Muscle layer of colon (tissue), 2 donors: Measurements from ENCODE around the gene PGA4.
"Not testable (repeated sequence)": the region's sequence is repeated elsewhere in the genome, so short reads cannot be mapped to it uniquely, and the experiment has no call there.

ENCODE experiments used
- H3K27ac ChIP-seq: one replicate; pipeline ENCODE4 v1.7.0; 2013; ENCODE audit warnings: low read depth, mild to moderate bottlenecking, low read length, moderate library complexity
- H3K27me3 ChIP-seq, 2 donors: one replicate each; pipeline ENCODE4 v1.7.0; 2013; ENCODE audit warnings: low read length in 2 of 2, mild to moderate bottlenecking in 2 of 2; ENCODE audit not compliant: insufficient read depth in 2 of 2, control insufficient read depth in 1 of 2
- H3K36me3 ChIP-seq: one replicate; pipeline ENCODE4 v1.7.0; 2013; ENCODE audit warnings: mild to moderate bottlenecking, low read length; ENCODE audit not compliant: insufficient read depth
- H3K4me1 ChIP-seq: one replicate; pipeline ENCODE4 v1.7.0; 2013; ENCODE audit warnings: mild to moderate bottlenecking, low read length; ENCODE audit not compliant: insufficient read depth
- H3K4me3 ChIP-seq, 2 donors: one replicate each; pipeline ENCODE4 v1.7.0; 2013; ENCODE audit warnings: low read length in 2 of 2, low read depth in 1 of 2, mild to moderate bottlenecking in 1 of 2, moderate library complexity in 1 of 2
- H3K9ac ChIP-seq: one replicate; pipeline ENCODE4 v1.7.0; 2013; ENCODE audit warnings: low read length
- H3K9me3 ChIP-seq: one replicate; pipeline ENCODE4 v1.7.0; 2013; ENCODE audit warnings: mild to moderate bottlenecking, low read length
- donor health status: abdominal sarcoma.
- donor health status: Adenocarcinoma of cecum.

The PGA4 gene

GRCh38 chr11:61207636-61208310, 14.4 kb upstream of the PGA4 start:
- H3K4me1 ChIP-seq: not testable (repeated sequence)

GRCh38 chr11:61210629-61211028, 11.5 kb upstream of the PGA4 start:
- not testable (repeated sequence) for H3K9ac ChIP-seq, H3K27me3 ChIP-seq, H3K9me3 ChIP-seq, H3K27ac ChIP-seq, H3K36me3 ChIP-seq, H3K4me1 ChIP-seq, H3K4me3 ChIP-seq

More at GRCh38 chr11:61207636-61208310, 14.4 kb upstream of the PGA4 start:
- H3K36me3 ChIP-seq, H3K27me3 ChIP-seq, H3K9me3 ChIP-seq, H3K4me3 ChIP-seq, H3K9ac ChIP-seq, H3K27ac ChIP-seq: not testable (repeated sequence)

GRCh38 chr11:61211327-61211952, 10.7 kb upstream of the PGA4 start:
- H3K9ac ChIP-seq, H3K36me3 ChIP-seq: not testable (repeated sequence)

GRCh38 chr11:61212202-61212601, 9.9 kb upstream of the PGA4 start:
- H3K4me1 ChIP-seq, H3K27ac ChIP-seq, H3K27me3 ChIP-seq, H3K4me3 ChIP-seq, H3K36me3 ChIP-seq, H3K9ac ChIP-seq, H3K9me3 ChIP-seq: not testable (repeated sequence)

More at GRCh38 chr11:61211327-61211952, 10.7 kb upstream of the PGA4 start:
- not testable (repeated sequence) for H3K27ac ChIP-seq, H3K9me3 ChIP-seq, H3K4me1 ChIP-seq, H3K4me3 ChIP-seq, H3K27me3 ChIP-seq

GRCh38 chr11:61213711-61214324, 8.3 kb upstream of the PGA4 start:
- H3K27me3 ChIP-seq, H3K9ac ChIP-seq, H3K4me3 ChIP-seq, H3K9me3 ChIP-seq, H3K27ac ChIP-seq, H3K4me1 ChIP-seq, H3K36me3 ChIP-seq: not testable (repeated sequence)

- not testable (repeated sequence) for H3K4me3 ChIP-seq, H3K9ac ChIP-seq
Measured at GRCh38 chr11:61218306-61218705, 3.8 kb upstream of the PGA4 start.

GRCh38 chr11:61219016-61219415, 3.1 kb upstream of the PGA4 start:
- H3K9ac ChIP-seq, H3K27ac ChIP-seq, H3K27me3 ChIP-seq: not testable (repeated sequence)

More at GRCh38 chr11:61218306-61218705, 3.8 kb upstream of the PGA4 start:
- not testable (repeated sequence) for H3K4me1 ChIP-seq, H3K36me3 ChIP-seq, H3K27ac ChIP-seq, H3K27me3 ChIP-seq, H3K9me3 ChIP-seq

GRCh38 chr11:61222692-61223091, 545 bp downstream of the PGA4 start:
- H3K4me3 ChIP-seq, H3K4me1 ChIP-seq, H3K9ac ChIP-seq, H3K27me3 ChIP-seq, H3K36me3 ChIP-seq, H3K27ac ChIP-seq, H3K9me3 ChIP-seq: not testable (repeated sequence)

More at GRCh38 chr11:61219016-61219415, 3.1 kb upstream of the PGA4 start:
- not testable (repeated sequence) for H3K4me3 ChIP-seq, H3K36me3 ChIP-seq, H3K4me1 ChIP-seq, H3K9me3 ChIP-seq

GRCh38 chr11:61226457-61227137, 4.5 kb downstream of the PGA4 start:
- not testable (repeated sequence) for H3K36me3 ChIP-seq, H3K4me1 ChIP-seq

GRCh38 chr11:61229458-61229857, 7.3 kb downstream of the PGA4 start:
- H3K9ac ChIP-seq, H3K4me1 ChIP-seq, H3K4me3 ChIP-seq, H3K36me3 ChIP-seq, H3K9me3 ChIP-seq, H3K27ac ChIP-seq, H3K27me3 ChIP-seq: not testable (repeated sequence)

More at GRCh38 chr11:61226457-61227137, 4.5 kb downstream of the PGA4 start:
- H3K4me3 ChIP-seq, H3K27me3 ChIP-seq, H3K27ac ChIP-seq, H3K9me3 ChIP-seq, H3K9ac ChIP-seq: not testable (repeated sequence)

- not testable (repeated sequence) for H3K27ac ChIP-seq, H3K4me3 ChIP-seq, H3K9me3 ChIP-seq, H3K36me3 ChIP-seq, H3K27me3 ChIP-seq, H3K9ac ChIP-seq, H3K4me1 ChIP-seq
Measured at GRCh38 chr11:61231033-61231432, 8.9 kb downstream of the PGA4 start.
